Measurements from ENCODE around the gene ME3.
A peak's percentile ranks its signal among the peaks of the same experiment; 100 is the strongest.

ME3 gene

DNA sequence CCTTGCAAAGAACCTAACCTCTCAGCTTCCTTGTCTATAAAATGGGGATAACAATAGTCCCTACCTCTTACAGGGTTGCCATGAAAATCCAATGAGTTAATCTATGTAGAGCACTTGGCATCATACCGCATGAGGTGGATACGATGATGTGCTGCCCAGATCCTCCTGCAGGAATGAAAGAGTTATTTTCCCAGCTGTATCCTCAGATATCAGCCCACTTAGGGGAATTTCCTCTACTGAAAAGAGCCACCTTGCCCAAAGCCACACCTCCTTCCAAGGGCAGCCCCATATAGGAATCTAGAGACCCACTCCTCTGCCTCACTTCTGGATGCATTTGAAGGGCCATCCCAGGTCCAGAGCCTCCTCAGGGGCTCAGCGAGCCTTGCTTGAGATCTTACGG, 169.3 kb downstream of the ME3 start:
- H3K36me3 ChIP-seq (ENCODE audit: control insufficient read depth, insufficient read depth, low read length): no peaks in the 10 kb centered on the region
- H3K27ac ChIP-seq (ENCODE audit: low read depth, low read length, severe bottlenecking): peak overlapping the region; percentile 89
- 95 to 97% methylated on average over 4 of the region's 4 CpGs for WGBS, 2 experiments (ENCODE audit: insufficient coverage in 2 of 2)
- no peaks in the 10 kb centered on the region for H3K9me3 ChIP-seq (ENCODE audit: control insufficient read depth, low read length)
- peaks cover 6% of the 10 kb centered on the region for H3K4me1 ChIP-seq (ENCODE audit: control insufficient read depth, insufficient read depth, low read length, poor library complexity, severe bottlenecking)
- no peak overlapping the region for H3K4me3 ChIP-seq (ENCODE audit: extremely low read depth, insufficient read depth, low read length, poor library complexity, severe bottlenecking)

GRCh38 chr11:86502137-86502642, 170.2 kb downstream of the ME3 start:
- Histone ChIP-seq H3K4me1 (ENCODE audit: control insufficient read depth, insufficient read depth, low read length, poor library complexity, severe bottlenecking) (peaks cover 15% of the 10 kb centered on the region), H3K36me3 (ENCODE audit: control insufficient read depth, insufficient read depth, low read length) (no peaks in the 10 kb centered on the region), H3K4me3 (ENCODE audit: extremely low read depth, insufficient read depth, low read length, poor library complexity, severe bottlenecking) (no peak overlapping the region), H3K9me3 (ENCODE audit: control insufficient read depth, low read length) (no peaks in the 10 kb centered on the region), H3K27ac (ENCODE audit: low read depth, low read length, severe bottlenecking) (no peak overlapping the region)
- 93 to 97% methylated on average over 3 of the region's 3 CpGs for WGBS, 2 experiments (ENCODE audit: insufficient coverage in 2 of 2)

DNA sequence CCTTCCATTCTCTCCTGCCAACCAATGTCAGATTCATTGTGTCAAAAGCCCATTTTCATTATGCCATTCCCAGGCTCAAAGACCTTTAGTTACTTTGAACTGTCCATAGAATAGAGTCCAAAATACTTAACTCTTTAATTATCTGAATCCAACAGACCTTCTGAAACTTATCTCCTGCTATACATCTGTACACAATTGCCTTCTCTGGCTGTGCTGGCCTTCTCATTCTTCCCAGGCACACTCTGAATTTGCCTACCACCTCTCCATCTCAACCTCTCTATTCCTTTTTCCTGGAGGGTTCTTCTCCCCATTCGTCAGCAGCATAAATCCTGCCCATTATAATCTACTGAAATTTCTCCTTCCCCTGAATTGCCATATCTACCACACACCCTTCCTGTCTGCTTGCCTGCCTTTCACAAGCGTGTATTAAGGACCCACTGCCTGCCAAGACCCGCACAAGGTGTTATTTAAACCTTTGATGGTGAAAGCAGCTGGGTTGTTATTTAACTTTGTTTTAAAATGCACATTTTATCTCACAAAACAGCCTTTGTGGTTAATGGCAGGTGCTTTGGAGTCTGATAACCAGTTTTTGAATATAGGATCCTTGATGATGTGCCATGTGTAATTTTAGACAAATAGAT, 171.8 kb downstream of the ME3 start:
- Histone ChIP-seq H3K27ac (ENCODE audit: low read depth, low read length, severe bottlenecking) (no peak overlapping the region), H3K9me3 (ENCODE audit: control insufficient read depth, low read length) (no peaks in the 10 kb centered on the region), H3K4me1 (ENCODE audit: control insufficient read depth, insufficient read depth, low read length, poor library complexity, severe bottlenecking) (peaks cover 16% of the 10 kb centered on the region), H3K4me3 (ENCODE audit: extremely low read depth, insufficient read depth, low read length, poor library complexity, severe bottlenecking) (no peak overlapping the region), H3K36me3 (ENCODE audit: control insufficient read depth, insufficient read depth, low read length) (no peaks in the 10 kb centered on the region)
- 84 to 100% methylated on average over 1 to 2 of the region's 3 CpGs for WGBS, 2 experiments (ENCODE audit: insufficient coverage in 2 of 2)

DNA sequence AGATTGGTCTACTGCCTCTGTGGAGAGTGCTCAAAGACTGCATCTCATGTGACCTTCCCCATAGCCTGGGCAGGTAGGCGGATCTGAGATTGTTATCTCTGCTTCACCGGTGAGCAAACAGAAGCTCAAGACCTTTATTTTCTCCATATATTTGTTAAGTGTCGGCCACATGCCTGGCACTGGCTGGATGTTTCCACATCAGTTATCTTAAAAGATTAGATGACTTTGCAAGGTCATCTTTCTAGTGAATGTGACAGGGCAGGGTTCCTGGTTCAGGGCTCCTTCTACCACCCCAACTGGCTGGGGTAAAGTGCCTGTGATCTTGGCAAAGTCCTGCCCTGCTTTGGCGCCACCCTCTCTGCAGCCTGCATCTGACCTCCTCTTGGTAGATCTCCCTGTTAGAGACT, 172.7 kb downstream of the ME3 start:
- WGBS, 2 experiments (ENCODE audit: insufficient coverage in 2 of 2): 89 to 94% methylated on average over 2 to 3 of the region's 4 CpGs
- Histone ChIP-seq H3K36me3 (ENCODE audit: control insufficient read depth, insufficient read depth, low read length) (no peaks in the 10 kb centered on the region), H3K4me3 (ENCODE audit: extremely low read depth, insufficient read depth, low read length, poor library complexity, severe bottlenecking) (no peak overlapping the region), H3K9me3 (ENCODE audit: control insufficient read depth, low read length) (no peaks in the 10 kb centered on the region), H3K4me1 (ENCODE audit: control insufficient read depth, insufficient read depth, low read length, poor library complexity, severe bottlenecking) (peaks cover 16% of the 10 kb centered on the region), H3K27ac (ENCODE audit: low read depth, low read length, severe bottlenecking) (no peak overlapping the region)

- Histone ChIP-seq H3K4me3 (ENCODE audit: extremely low read depth, insufficient read depth, low read length, poor library complexity, severe bottlenecking) (no peak overlapping the region), H3K27ac (ENCODE audit: low read depth, low read length, severe bottlenecking) (no peak overlapping the region), H3K36me3 (ENCODE audit: control insufficient read depth, insufficient read depth, low read length) (no peaks in the 10 kb centered on the region), H3K4me1 (ENCODE audit: control insufficient read depth, insufficient read depth, low read length, poor library complexity, severe bottlenecking) (peaks cover 16% of the 10 kb centered on the region), H3K9me3 (ENCODE audit: control insufficient read depth, low read length) (no peaks in the 10 kb centered on the region)
- 90 to 96% methylated on average over 9 of the region's 10 CpGs for WGBS, 2 experiments (ENCODE audit: insufficient coverage in 2 of 2)
Measured at GRCh38 chr11:86497836-86498235, 174.6 kb downstream of the ME3 start.

GRCh38 chr11:86497310-86497709, 175.1 kb downstream of the ME3 start:
- no peak overlapping the region for H3K4me3 ChIP-seq (ENCODE audit: extremely low read depth, insufficient read depth, low read length, poor library complexity, severe bottlenecking)
- 79 to 90% methylated on average over 2 of the region's 2 CpGs for WGBS, 2 experiments (ENCODE audit: insufficient coverage in 2 of 2)
- no peaks in the 10 kb centered on the region for H3K9me3 ChIP-seq (ENCODE audit: control insufficient read depth, low read length)
- H3K4me1 ChIP-seq (ENCODE audit: control insufficient read depth, insufficient read depth, low read length, poor library complexity, severe bottlenecking): peaks cover 16% of the 10 kb centered on the region
- H3K36me3 ChIP-seq (ENCODE audit: control insufficient read depth, insufficient read depth, low read length): no peaks in the 10 kb centered on the region
- H3K27ac ChIP-seq (ENCODE audit: low read depth, low read length, severe bottlenecking): peak overlapping the region; percentile 43

GRCh38 chr11:86495351-86495750, 177.1 kb downstream of the ME3 start:
- Histone ChIP-seq H3K27ac (ENCODE audit: low read depth, low read length, severe bottlenecking) (no peak overlapping the region), H3K4me1 (ENCODE audit: control insufficient read depth, insufficient read depth, low read length, poor library complexity, severe bottlenecking) (peaks cover 16% of the 10 kb centered on the region), H3K4me3 (ENCODE audit: extremely low read depth, insufficient read depth, low read length, poor library complexity, severe bottlenecking) (no peak overlapping the region), H3K9me3 (ENCODE audit: control insufficient read depth, low read length) (no peaks in the 10 kb centered on the region), H3K36me3 (ENCODE audit: control insufficient read depth, insufficient read depth, low read length) (no peaks in the 10 kb centered on the region)
- whole genome bisulfite sequencing, 2 experiments (ENCODE audit: insufficient coverage in 2 of 2): 100% methylated on average over 1 to 2 of the region's 2 CpGs

DNA sequence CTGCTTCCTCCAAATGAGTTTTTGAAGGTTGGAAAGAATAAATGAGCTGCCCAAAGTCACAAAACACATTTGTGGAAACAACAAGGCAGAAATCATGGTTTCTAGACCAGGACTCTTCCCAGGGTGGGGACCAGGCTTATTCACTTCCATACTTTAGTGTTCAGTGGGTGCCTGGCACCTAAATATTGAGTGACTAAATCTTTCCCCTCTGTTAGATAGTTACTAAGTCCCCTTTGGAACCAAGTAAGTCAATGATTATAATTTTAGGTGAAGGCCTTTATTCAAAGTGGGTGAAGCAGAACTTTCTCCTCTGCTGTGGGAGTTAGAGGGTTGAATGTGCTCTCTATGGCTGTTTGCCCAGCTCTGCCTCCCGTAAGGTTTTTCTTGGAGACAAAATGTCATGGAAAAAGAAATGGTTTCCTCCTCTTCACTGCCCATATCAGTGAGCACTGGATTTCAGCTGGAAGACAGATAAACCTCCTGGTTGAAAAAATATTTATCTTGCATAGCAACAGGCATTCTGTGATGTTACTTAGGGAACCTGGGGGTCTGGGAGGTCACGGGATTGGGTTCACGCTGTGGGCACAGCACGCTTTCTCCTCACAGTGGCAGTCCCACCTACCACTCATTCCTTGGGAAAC, 179.9 kb downstream of the ME3 start:
- no peaks in the 10 kb centered on the region for H3K36me3 ChIP-seq (ENCODE audit: control insufficient read depth, insufficient read depth, low read length)
- no peaks in the 10 kb centered on the region for H3K9me3 ChIP-seq (ENCODE audit: control insufficient read depth, low read length)
- peaks cover 4% of the 10 kb centered on the region for H3K4me1 ChIP-seq (ENCODE audit: control insufficient read depth, insufficient read depth, low read length, poor library complexity, severe bottlenecking)
- no peak overlapping the region for H3K27ac ChIP-seq (ENCODE audit: low read depth, low read length, severe bottlenecking)
- 81 to 100% methylated on average over 3 of the region's 4 CpGs for WGBS, 2 experiments (ENCODE audit: insufficient coverage in 2 of 2)
- no peak overlapping the region for H3K4me3 ChIP-seq (ENCODE audit: extremely low read depth, insufficient read depth, low read length, poor library complexity, severe bottlenecking)

- Histone ChIP-seq H3K4me3 (ENCODE audit: extremely low read depth, insufficient read depth, low read length, poor library complexity, severe bottlenecking) (no peak overlapping the region), H3K4me1 (ENCODE audit: control insufficient read depth, insufficient read depth, low read length, poor library complexity, severe bottlenecking) (no peaks in the 10 kb centered on the region), H3K9me3 (ENCODE audit: control insufficient read depth, low read length) (no peaks in the 10 kb centered on the region), H3K27ac (ENCODE audit: low read depth, low read length, severe bottlenecking) (no peak overlapping the region), H3K36me3 (ENCODE audit: control insufficient read depth, insufficient read depth, low read length) (no peaks in the 10 kb centered on the region)
- 83 to 90% methylated on average over 1 to 3 of the region's 4 CpGs for WGBS, 2 experiments (ENCODE audit: insufficient coverage in 2 of 2)
Measured at GRCh38 chr11:86491027-86491426, 181.4 kb downstream of the ME3 start.

DNA sequence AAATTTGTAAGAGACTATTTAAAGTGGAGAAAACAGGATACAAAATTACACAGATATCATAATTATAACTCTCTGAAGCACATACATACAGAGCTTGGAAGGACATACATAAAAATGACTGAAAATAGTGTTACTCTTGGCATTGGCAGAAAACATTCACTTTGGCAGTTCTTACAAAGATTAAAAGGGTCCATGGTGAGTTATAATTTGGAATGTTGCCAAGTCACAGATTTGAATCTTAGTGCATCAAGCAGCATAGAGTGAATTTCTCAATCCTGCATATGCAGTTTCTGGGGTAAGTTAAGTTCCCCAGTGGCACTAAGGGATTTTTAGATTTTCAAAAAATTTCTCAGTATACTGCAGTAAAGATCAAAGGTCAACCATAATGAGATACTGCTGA, 181.8 kb downstream of the ME3 start:
- H3K4me3 ChIP-seq (ENCODE audit: extremely low read depth, insufficient read depth, low read length, poor library complexity, severe bottlenecking): no peak overlapping the region
- no peaks in the 10 kb centered on the region for H3K4me1 ChIP-seq (ENCODE audit: control insufficient read depth, insufficient read depth, low read length, poor library complexity, severe bottlenecking)
- H3K9me3 ChIP-seq (ENCODE audit: control insufficient read depth, low read length): no peaks in the 10 kb centered on the region
- H3K27ac ChIP-seq (ENCODE audit: low read depth, low read length, severe bottlenecking): no peak overlapping the region
- H3K36me3 ChIP-seq (ENCODE audit: control insufficient read depth, insufficient read depth, low read length): no peaks in the 10 kb centered on the region

DNA sequence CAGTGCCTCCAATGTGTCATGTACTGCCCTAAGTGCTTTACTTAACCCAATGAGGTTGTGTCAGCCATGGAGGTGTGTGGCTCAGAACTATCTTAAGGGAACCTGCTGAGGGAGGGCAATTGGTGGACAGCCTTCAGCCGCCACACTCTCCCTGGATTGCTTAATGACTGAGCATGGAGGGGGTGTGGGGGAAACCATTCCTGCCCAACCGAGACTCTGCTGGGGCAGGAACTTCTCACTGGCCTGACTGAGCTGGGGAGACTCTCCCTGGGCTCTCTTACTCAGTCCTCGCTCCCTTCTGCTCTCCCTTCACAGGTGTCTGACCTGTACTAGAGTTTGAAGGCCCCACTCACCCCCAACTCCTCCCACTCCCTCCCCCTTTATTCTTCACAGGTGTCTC, 183.0 kb downstream of the ME3 start:
- peaks cover 2% of the 10 kb centered on the region for H3K4me1 ChIP-seq (ENCODE audit: control insufficient read depth, insufficient read depth, low read length, poor library complexity, severe bottlenecking)
- no peak overlapping the region for H3K27ac ChIP-seq (ENCODE audit: low read depth, low read length, severe bottlenecking)
- no peak overlapping the region for H3K4me3 ChIP-seq (ENCODE audit: extremely low read depth, insufficient read depth, low read length, poor library complexity, severe bottlenecking)
- H3K36me3 ChIP-seq (ENCODE audit: control insufficient read depth, insufficient read depth, low read length): no peaks in the 10 kb centered on the region
- no peaks in the 10 kb centered on the region for H3K9me3 ChIP-seq (ENCODE audit: control insufficient read depth, low read length)
- 86 to 100% methylated on average over 1 to 2 of the region's 3 CpGs for WGBS, 2 experiments (ENCODE audit: insufficient coverage in 2 of 2)

Measured in mesodermal cell (in vitro differentiated cells).